Cardiac muscle cell (in vitro differentiated cells and primary cell): Measurements from ENCODE around the gene SLC35F3. TPM values are rescaled to one million over a fixed set of nuclear protein-coding genes. Genes with fewer than 3 reads are reported as not detected.
A peak's percentile ranks its signal among the peaks of the same experiment; 100 is the strongest.

Experiments
- DNase-seq, 2 donors: peaks; one replicate each; pipeline versions ENCODE4 v3.0.0 to v3.0.0-alpha.2; 2010 to 2017; ENCODE audit warnings: low read depth in 1 of 2, low spot score in 1 of 2
- H3K27ac ChIP-seq: fragments of 200-600 bp; sonication (generic); 2 replicates; pipeline ENCODE4 v1.5.1; 2016
- H3K27me3 ChIP-seq: fragments of 200-600 bp; sonication (generic); 2 replicates; pipeline ENCODE4 v1.6.0; 2016; ENCODE audit warnings: control low read depth
- H3K36me3 ChIP-seq: fragments of 200-600 bp; sonication (generic); 2 replicates; pipeline ENCODE4 v1.5.1; 2016; ENCODE audit warnings: control low read depth
- H3K4me1 ChIP-seq: fragments of 200-600 bp; sonication (generic); 2 replicates; pipeline ENCODE4 v1.8.1; 2017; ENCODE audit warnings: low read depth, mild to moderate bottlenecking, mixed run types
- H3K4me3 ChIP-seq: fragments of 200-600 bp; sonication (generic); 2 replicates; pipeline ENCODE4 v1.5.1; 2016; ENCODE audit warnings: mild to moderate bottlenecking
- H3K9me3 ChIP-seq: fragments of 200-600 bp; sonication (generic); 2 replicates; pipeline ENCODE4 v1.5.1; 2017; ENCODE audit warnings: low read depth, mild to moderate bottlenecking, control low read depth
- CTCF ChIP-seq: IDR thresholded peaks from 2 replicates; pipeline ENCODE4 v1.5.1; 2012; ENCODE audit warnings: low read depth, mild to moderate bottlenecking, low read length
- polyA plus RNA-seq: library from polyadenylated mRNA; unstranded; fragments of >200 nt; fragmentation: Nextera tagmentation; extraction: Ambion mirVana; gene quantifications from 2 replicates; pipeline ENCODE4 v1.2.1, GENCODE V29; 2016
- total RNA-seq: library from RNA; depleted of rRNA; stranded (reverse); fragments of >200 nt; gene quantifications from 2 replicates; pipeline ENCODE4 v1.2.3, GENCODE V29; 2016

The SLC35F3 gene
- total and polyA plus RNA-seq, 2 experiments from 2014 or later, result 0.98 to 2.0 TPM

GRCh38 chr1:234091065-234091401, 186.6 kb downstream of the SLC35F3 start:
- peaks cover 14% of the 10 kb centered on the region for H3K4me1 ChIP-seq
- no peaks in the 10 kb centered on the region for H3K36me3 ChIP-seq
- no peak overlapping the region for H3K27ac ChIP-seq
- no peak overlapping the region for H3K4me3 ChIP-seq
- no peaks in the 10 kb centered on the region for H3K9me3 ChIP-seq
- no peak for DNase-seq
- no peak for TF ChIP-seq CTCF
- no peaks in the 10 kb centered on the region for H3K27me3 ChIP-seq

GRCh38 chr1:234091876-234092275, 187.4 kb downstream of the SLC35F3 start:
- H3K27ac ChIP-seq, result no peak overlapping the region
- no peaks in the 10 kb centered on the region for H3K27me3 ChIP-seq
- TF ChIP-seq CTCF, result no peak
- peaks cover 14% of the 10 kb centered on the region for H3K4me1 ChIP-seq
- no peaks in the 10 kb centered on the region for H3K9me3 ChIP-seq
- no peaks in the 10 kb centered on the region for H3K36me3 ChIP-seq
- no peak overlapping the region for H3K4me3 ChIP-seq
- DNase-seq, result no peak

- H3K27ac ChIP-seq, result no peak overlapping the region
- H3K27me3 ChIP-seq, result no peaks in the 10 kb centered on the region
- no peak overlapping the region for H3K4me3 ChIP-seq
- no peaks in the 10 kb centered on the region for H3K9me3 ChIP-seq
- no peak for TF ChIP-seq CTCF
- H3K4me1 ChIP-seq, result peaks cover 14% of the 10 kb centered on the region
- H3K36me3 ChIP-seq, result no peaks in the 10 kb centered on the region
- no peak for DNase-seq
Observed at GRCh38 chr1:234093107-234093506, 188.6 kb downstream of the SLC35F3 start.

GRCh38 chr1:234093741-234094140, 189.3 kb downstream of the SLC35F3 start:
- no peak overlapping the region for H3K4me3 ChIP-seq

GRCh38 chr1:234094172-234094571, 189.7 kb downstream of the SLC35F3 start:
- H3K4me1 ChIP-seq, result peaks cover 14% of the 10 kb centered on the region
- no peaks in the 10 kb centered on the region for H3K9me3 ChIP-seq
- no peaks in the 10 kb centered on the region for H3K36me3 ChIP-seq
- peak in 1 of 2 donors; percentile 21 for DNase-seq
- H3K4me3 ChIP-seq, result no peak overlapping the region
- H3K27me3 ChIP-seq, result no peaks in the 10 kb centered on the region
- H3K27ac ChIP-seq, result peak overlapping the region; percentile 15
- TF ChIP-seq CTCF, result no peak

More at GRCh38 chr1:234093741-234094140, 189.3 kb downstream of the SLC35F3 start:
- TF ChIP-seq CTCF, result no peak
- DNase-seq, result peak; percentile 9 to 26
- Histone ChIP-seq H3K27ac (peak overlapping the region; percentile 15), H3K27me3 (no peaks in the 10 kb centered on the region), H3K4me1 (peaks cover 14% of the 10 kb centered on the region), H3K9me3 (no peaks in the 10 kb centered on the region), H3K36me3 (no peaks in the 10 kb centered on the region)
